ENCODE measurements around the gene IFI27L2. TPM values are rescaled to one million over a fixed set of nuclear protein-coding genes. Genes with fewer than 3 reads are reported as not detected.

The IFI27L2 gene
- total RNA-seq, 3 donors from 2014 or later, result 74.2 to 98.8 (median 92.1) TPM

DNA sequence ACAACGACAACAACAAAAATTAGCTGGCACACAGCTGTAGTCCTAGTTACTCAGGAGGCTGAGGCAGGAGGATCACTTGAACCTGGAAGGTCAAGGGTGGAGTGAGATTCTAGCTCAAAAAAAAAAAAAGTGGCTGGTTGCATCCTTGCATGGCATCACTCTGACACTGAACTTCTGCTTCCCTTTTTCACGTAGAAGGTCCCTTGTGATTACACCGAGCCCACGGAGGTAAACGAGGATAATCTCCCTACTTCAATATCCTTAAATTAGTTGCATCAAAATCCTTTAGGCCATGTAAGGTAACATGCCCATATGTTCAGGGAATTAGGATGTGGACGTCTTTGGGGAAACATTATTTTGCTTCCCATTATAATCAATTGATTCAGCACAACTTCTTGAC, 40.7 kb upstream of the IFI27L2 start:
- Histone ChIP-seq H3K36me3 (no peaks in the 10 kb centered on the region), H3K4me1 (peaks cover 2 to 5% of the 10 kb centered on the region in 2 donors), H3K9me3 (no peaks in the 10 kb centered on the region), H3K27ac (no peak overlapping the region), H3K27me3 (peaks cover 0 to 18% of the 10 kb centered on the region in 2 donors), H3K4me3 (no peak overlapping the region)
- TF ChIP-seq POLR2A (IDR thresholded peaks at IDR 0.05) (no peak), POLR2AphosphoS5 (IDR thresholded peaks at IDR 0.05) (no peak)
- TF ChIP-seq, protein P1, sequence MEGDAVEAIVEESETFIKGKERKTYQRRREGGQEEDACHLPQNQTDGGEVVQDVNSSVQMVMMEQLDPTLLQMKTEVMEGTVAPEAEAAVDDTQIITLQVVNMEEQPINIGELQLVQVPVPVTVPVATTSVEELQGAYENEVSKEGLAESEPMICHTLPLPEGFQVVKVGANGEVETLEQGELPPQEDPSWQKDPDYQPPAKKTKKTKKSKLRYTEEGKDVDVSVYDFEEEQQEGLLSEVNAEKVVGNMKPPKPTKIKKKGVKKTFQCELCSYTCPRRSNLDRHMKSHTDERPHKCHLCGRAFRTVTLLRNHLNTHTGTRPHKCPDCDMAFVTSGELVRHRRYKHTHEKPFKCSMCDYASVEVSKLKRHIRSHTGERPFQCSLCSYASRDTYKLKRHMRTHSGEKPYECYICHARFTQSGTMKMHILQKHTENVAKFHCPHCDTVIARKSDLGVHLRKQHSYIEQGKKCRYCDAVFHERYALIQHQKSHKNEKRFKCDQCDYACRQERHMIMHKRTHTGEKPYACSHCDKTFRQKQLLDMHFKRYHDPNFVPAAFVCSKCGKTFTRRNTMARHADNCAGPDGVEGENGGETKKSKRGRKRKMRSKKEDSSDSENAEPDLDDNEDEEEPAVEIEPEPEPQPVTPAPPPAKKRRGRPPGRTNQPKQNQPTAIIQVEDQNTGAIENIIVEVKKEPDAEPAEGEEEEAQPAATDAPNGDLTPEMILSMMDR (IDR thresholded peaks at IDR 0.05), result no peak
- intact Hi-C loops (cut with DNase I; ENCODE audit: low total_unique reads), result no loop called here
- no peak for DNase-seq (ENCODE audit: low spot score in 2 of 2)

DNA sequence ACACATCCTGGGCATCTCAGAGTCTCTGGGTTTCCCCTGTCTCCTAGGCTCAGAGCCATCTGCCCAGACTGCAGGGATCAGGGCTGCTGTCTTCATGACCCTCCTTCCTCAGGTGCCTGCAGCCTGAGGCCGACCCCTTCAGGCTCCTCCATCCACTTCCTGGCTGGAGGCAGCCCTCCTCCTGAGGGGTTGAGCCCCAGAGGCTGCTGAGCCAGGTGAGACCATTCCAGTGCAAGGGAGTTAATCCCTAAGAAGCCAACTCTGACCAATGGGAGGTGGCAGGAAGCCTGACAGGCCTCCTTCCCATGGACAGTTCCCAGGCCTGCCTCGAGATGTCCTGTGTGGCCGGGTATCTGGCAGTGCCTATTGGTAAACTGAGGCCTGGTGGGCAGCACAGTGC, 36.3 kb upstream of the IFI27L2 start:
- Histone ChIP-seq H3K9me3 (no peaks in the 10 kb centered on the region), H3K4me1 (no peaks in the 10 kb centered on the region), H3K4me3 (no peak overlapping the region), H3K27ac (no peak overlapping the region), H3K27me3 (peaks cover 0 to 12% of the 10 kb centered on the region in 2 donors), H3K36me3 (no peaks in the 10 kb centered on the region)
- intact Hi-C loops (cut with DNase I; ENCODE audit: low total_unique reads), result no loop called here
- no peak for DNase-seq (ENCODE audit: low spot score in 2 of 2)
- TF ChIP-seq, protein P1 (IDR thresholded peaks at IDR 0.05), result no peak
- no peak for TF ChIP-seq POLR2A (IDR thresholded peaks at IDR 0.05)
- TF ChIP-seq POLR2AphosphoS5 (IDR thresholded peaks at IDR 0.05), result no peak

DNA sequence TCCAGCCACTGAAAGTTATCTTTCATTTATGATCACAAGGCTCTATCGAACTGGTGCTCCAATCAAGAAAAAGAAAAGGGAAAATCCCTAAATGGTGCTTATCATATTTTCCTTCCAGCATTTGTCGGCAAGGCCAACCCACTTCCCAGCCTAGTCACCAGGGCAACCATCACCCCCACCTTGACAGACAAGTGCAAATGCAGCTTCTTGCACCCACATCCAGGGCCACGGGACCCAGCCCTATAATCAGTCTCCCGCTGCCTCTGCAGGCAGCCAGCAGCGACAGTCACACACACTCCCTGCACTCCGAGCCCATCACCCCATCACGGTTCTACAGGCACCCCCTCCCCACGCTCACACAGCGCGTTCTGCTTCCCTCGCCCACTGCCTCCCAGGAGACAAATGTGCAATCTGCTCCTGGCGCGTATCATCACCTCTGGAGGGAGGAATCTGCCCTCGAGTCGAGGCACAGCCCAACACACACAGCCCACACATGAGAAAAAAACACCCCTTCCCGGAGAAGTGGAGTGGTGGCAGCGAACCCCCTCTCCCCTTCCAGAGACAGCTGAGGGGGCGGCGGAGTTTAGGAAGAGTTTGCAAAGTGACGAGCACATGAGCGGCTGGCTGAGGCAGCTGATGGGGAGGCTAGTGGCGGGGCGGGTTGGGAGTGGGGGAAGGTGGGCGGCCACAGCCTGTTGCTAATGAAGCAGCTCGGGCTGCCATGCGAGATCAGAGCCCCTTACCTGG, 35.5 kb upstream of the IFI27L2 start:
- Histone ChIP-seq H3K36me3 (no peaks in the 10 kb centered on the region), H3K27ac (no peak overlapping the region), H3K4me1 (no peaks in the 10 kb centered on the region), H3K9me3 (no peaks in the 10 kb centered on the region), H3K27me3 (peaks cover 0 to 12% of the 10 kb centered on the region in 2 donors), H3K4me3 (peak overlapping the region in 1 of 3 donors; percentile 26)
- intact Hi-C loops (cut with DNase I; ENCODE audit: low total_unique reads), result no loop called here
- no peak for DNase-seq (ENCODE audit: low spot score in 2 of 2)
- TF ChIP-seq POLR2AphosphoS5 (IDR thresholded peaks at IDR 0.05) (no peak), POLR2A (IDR thresholded peaks at IDR 0.05) (no peak)
- TF ChIP-seq, protein P1 (IDR thresholded peaks at IDR 0.05), result no peak

DNA sequence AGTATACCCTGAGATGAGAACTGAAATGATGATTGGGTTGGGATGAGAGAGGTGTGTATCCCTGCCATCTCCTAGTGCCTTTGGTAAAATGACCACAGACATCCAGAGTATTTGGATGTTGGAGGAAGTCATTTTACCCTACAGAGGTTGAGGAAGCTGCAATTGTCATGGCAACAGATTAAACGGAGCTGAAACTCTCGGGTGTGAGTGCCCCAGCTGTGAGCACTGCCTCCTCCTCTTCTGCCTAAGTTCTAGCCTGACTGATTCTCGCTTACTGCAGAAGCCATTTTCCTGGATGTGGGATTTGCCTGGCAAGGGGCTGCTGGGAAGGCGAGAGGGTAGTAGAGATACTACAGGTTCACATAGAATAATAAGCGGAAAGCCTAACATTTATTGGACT, 34.4 kb upstream of the IFI27L2 start:
- H3K4me1 ChIP-seq, result no peaks in the 10 kb centered on the region
- no peak overlapping the region for H3K4me3 ChIP-seq
- no peaks in the 10 kb centered on the region for H3K36me3 ChIP-seq
- TF ChIP-seq, protein P1 (IDR thresholded peaks at IDR 0.05), result no peak
- TF ChIP-seq POLR2A (IDR thresholded peaks at IDR 0.05) (no peak), POLR2AphosphoS5 (IDR thresholded peaks at IDR 0.05) (no peak)
- H3K9me3 ChIP-seq, result no peaks in the 10 kb centered on the region
- intact Hi-C loops (cut with DNase I; ENCODE audit: low total_unique reads), result no loop called here
- no peak for DNase-seq (ENCODE audit: low spot score in 2 of 2)
- no peak overlapping the region for H3K27ac ChIP-seq
- H3K27me3 ChIP-seq, result peaks cover 0 to 12% of the 10 kb centered on the region in 2 donors

DNA sequence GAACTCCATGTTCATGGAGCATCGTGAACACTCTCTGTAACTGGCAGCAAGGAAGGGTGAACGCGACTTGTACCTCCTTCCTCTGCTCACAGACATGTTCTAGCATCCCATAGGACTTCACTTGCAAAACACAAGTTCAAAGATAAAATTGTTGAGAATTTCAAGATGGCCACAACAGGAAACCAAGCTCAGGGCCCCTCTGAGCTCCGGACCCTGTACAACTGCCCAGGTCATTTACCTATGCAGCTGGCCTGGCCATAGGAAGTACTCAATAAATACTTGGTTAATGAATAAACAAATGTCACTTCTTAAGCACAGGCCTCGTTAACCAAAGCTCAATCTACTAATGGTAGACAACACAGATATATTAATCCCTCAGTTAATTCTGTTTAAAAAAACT, 33.1 kb upstream of the IFI27L2 start:
- TF ChIP-seq POLR2AphosphoS5 (IDR thresholded peaks at IDR 0.05) (no peak), POLR2A (IDR thresholded peaks at IDR 0.05) (no peak)
- TF ChIP-seq, protein P1 (IDR thresholded peaks at IDR 0.05), result no peak
- intact Hi-C loops (cut with DNase I; ENCODE audit: low total_unique reads), result no loop called here
- H3K27ac ChIP-seq, result no peak overlapping the region
- H3K4me3 ChIP-seq, result no peak overlapping the region
- no peaks in the 10 kb centered on the region for H3K36me3 ChIP-seq
- H3K4me1 ChIP-seq, result no peaks in the 10 kb centered on the region
- no peak for DNase-seq (ENCODE audit: low spot score in 2 of 2)
- peaks cover 0 to 12% of the 10 kb centered on the region in 2 donors for H3K27me3 ChIP-seq
- H3K9me3 ChIP-seq, result no peaks in the 10 kb centered on the region
